BE2C (cell line): ENCODE results near the gene GEMIN2.
"Not testable (repeated sequence)": the region's sequence is repeated elsewhere in the genome, so short reads cannot be mapped to it uniquely, and the experiment has no call there.

ENCODE experiments used
- DNase-seq: peaks from one replicate; pipeline ENCODE4 v3.0.0-alpha.2; 2020
- H3K27me3 ChIP-seq: fragments of 250-450 bp; sonication (Bioruptor Pico); 2 replicates; pipeline ENCODE4 v1.5.1; 2020; ENCODE audit warnings: mild to moderate bottlenecking
- H3K36me3 ChIP-seq: fragments of 250-450 bp; sonication (Bioruptor Pico); 2 replicates; pipeline ENCODE4 v1.5.1; 2020; ENCODE audit warnings: mild to moderate bottlenecking
- H3K4me1 ChIP-seq: fragments of 250-450 bp; sonication (Bioruptor Pico); 2 replicates; pipeline ENCODE4 v1.5.1; 2020
- H3K4me3 ChIP-seq: 2 replicates; pipeline ENCODE4 v1.5.1; 2011; ENCODE audit warnings: low read depth, low read length
- H3K9me3 ChIP-seq: fragments of 250-450 bp; sonication (Bioruptor Pico); 2 replicates; pipeline ENCODE4 v1.5.1; 2020
- CTCF ChIP-seq: IDR thresholded peaks from 2 replicates; pipeline ENCODE4 v1.5.1; 2012; ENCODE audit warnings: mild to moderate bottlenecking, low read depth, low read length

GEMIN2 gene

GRCh38 chr14:39182770-39183684 lies 68.9 kb downstream of the GEMIN2 start:
- no peak overlapping the region for H3K4me3 ChIP-seq
- H3K4me1 ChIP-seq = no peaks in the 10 kb centered on the region
- no peaks in the 10 kb centered on the region for H3K9me3 ChIP-seq
- no peaks in the 10 kb centered on the region for H3K27me3 ChIP-seq
- no peak for DNase-seq
- H3K36me3 ChIP-seq = peaks cover 70% of the 10 kb centered on the region
- TF ChIP-seq CTCF = no peak

- peaks cover 66% of the 10 kb centered on the region for H3K36me3 ChIP-seq
- not testable (repeated sequence) for H3K4me1 ChIP-seq, H3K27me3 ChIP-seq, DNase-seq, H3K4me3 ChIP-seq, H3K9me3 ChIP-seq
These were observed 69.5 kb downstream of the GEMIN2 start for GRCh38 chr14:39183685-39184003.

GRCh38 chr14:39184628-39185255 lies 70.6 kb downstream of the GEMIN2 start:
- Histone ChIP-seq H3K4me3 (no peak overlapping the region), H3K27me3 (no peaks in the 10 kb centered on the region), H3K36me3 (peaks cover 55% of the 10 kb centered on the region), H3K9me3 (no peaks in the 10 kb centered on the region), H3K4me1 (no peaks in the 10 kb centered on the region)
- DNase-seq = no peak
- no peak for TF ChIP-seq CTCF

GRCh38 chr14:39185256-39186049 lies 71.3 kb downstream of the GEMIN2 start:
- H3K4me1 ChIP-seq = no peaks in the 10 kb centered on the region
- DNase-seq = no peak
- peaks cover 48% of the 10 kb centered on the region for H3K36me3 ChIP-seq
- no peaks in the 10 kb centered on the region for H3K9me3 ChIP-seq
- no peaks in the 10 kb centered on the region for H3K27me3 ChIP-seq
- no peak for TF ChIP-seq CTCF
- H3K4me3 ChIP-seq = no peak overlapping the region
